Sigmoid colon (tissue), 4 donors: ENCODE measurements around the gene GPR75.

ENCODE experiments used
- CTCF ChIP-seq, 4 experiments: fragments of 450-650 bp in 3 of 4; fragments of 200-600 bp in 1 of 4; IDR thresholded peaks; one replicate each; pipeline ENCODE4 v1.5.1; 2016 to 2019; ENCODE audit warnings: antibody characterized with exemption in 4 of 4, mild to moderate bottlenecking in 3 of 4, moderate library complexity in 2 of 4
- EP300 ChIP-seq, 4 donors: sonication (generic); formaldehyde crosslinking; IDR thresholded peaks; one replicate each; pipeline ENCODE4 v1.6.1; 2017; ENCODE audit warnings: antibody characterized with exemption in 4 of 4
- POLR2A ChIP-seq, 2 donors: fragments of 450-650 bp; IDR thresholded peaks; one replicate each; pipeline ENCODE4 v1.6.1; 2016; ENCODE audit warnings: antibody characterized with exemption in 2 of 2, mild to moderate bottlenecking in 2 of 2, moderate library complexity in 2 of 2

- no peak for TF ChIP-seq CTCF (IDR thresholded peaks at IDR 0.05)
- no peak for TF ChIP-seq EP300 (IDR thresholded peaks at IDR 0.05)
- no peak for TF ChIP-seq POLR2A (IDR thresholded peaks at IDR 0.05)
Measured at GRCh38 chr2:53901192-53901591, 41.4 kb upstream of the GPR75 start.
